Heart left ventricle (tissue), 13 donors: ENCODE measurements around the gene S1PR5.

Experiments
- CTCF ChIP-seq, 12 donors: fragments of 200-600 bp; sonication (generic) in 4 of 12; IDR thresholded peaks; one replicate each; pipeline versions ENCODE4 v1.5.0 to v1.8.0; 2018 to 2022; ENCODE audit warnings: antibody characterized with exemption in 12 of 12, mild to moderate bottlenecking in 5 of 12
- POLR2A ChIP-seq, 2 donors: fragments of 450-650 bp; IDR thresholded peaks; one replicate each; pipeline ENCODE4 v1.6.1; 2017; ENCODE audit warnings: antibody characterized with exemption in 2 of 2, mild to moderate bottlenecking in 2 of 2, moderate library complexity in 2 of 2
- donor health status: ischemic (EF 13 %, LVEDD 7.1; RV severe dilation, severe dysfunction).
- donor health status: DM: no; HTN: yes; CAD: no.
- donor health status: DM: no; HTN: no; CAD: no.
- donor health status: ischemic (EF 25% LVEDD 6.9; RV normal size, moderate dysfunction).
- donor health status: ischemic (EF 25% LVEDD 5.7; RV mildly dilated, moderate dysfunction).
- donor health status: ischemic (EF 35%, LVEDD 5.7; RV mildly dilated, moderate dysfunction).
- donor health status: nonischemic (EF 11% LVEDD 7.7; RV severe dilation, severe dysfunction).
- donor health status: DM: yes; HTN: yes; CAD: no.
- donor health status: PGD.
- donor health status: ischemic (EF 29% LVEDD 5.4; RV normal size, mild dysfunction).
- donor health status: nonischemic (EF 23%, LVEDD 6.1; RV moderate dilation, normal function).

GRCh38 chr19:10497371-10497770, 19.9 kb downstream of the S1PR5 start:
- TF ChIP-seq CTCF (IDR thresholded peaks at IDR 0.05) = no peak
- TF ChIP-seq POLR2A (IDR thresholded peaks at IDR 0.05) = no peak
